ENCODE measurements around the gene RAD51B.
A peak's percentile ranks its signal among the peaks of the same experiment; 100 is the strongest.

Gene RAD51B

DNA sequence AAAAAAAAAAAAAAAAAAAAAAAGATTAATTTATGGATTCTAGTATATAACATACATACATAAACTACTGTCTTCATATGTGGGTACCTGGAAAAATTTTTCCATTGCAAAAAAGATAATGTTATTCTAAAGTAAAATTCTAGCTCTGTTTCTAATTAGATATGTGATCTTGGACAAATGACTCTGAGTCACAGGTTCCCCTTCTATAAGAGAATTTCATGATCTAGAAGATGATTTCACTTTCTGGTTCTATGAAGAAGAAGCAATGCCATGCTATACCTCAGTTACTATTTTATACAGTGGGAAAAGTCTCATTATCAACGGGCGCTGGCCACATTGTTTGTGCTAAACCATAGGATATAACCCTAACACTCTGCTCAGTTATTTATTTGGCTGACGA, 622.0 kb downstream of the RAD51B start:
- ATAC-seq (ENCODE audit: low read depth) (no peak), DNase-seq (ENCODE audit: low spot score) (no peak)
- Histone ChIP-seq H3K27ac (ENCODE audit: poor library complexity, severe bottlenecking) (peak overlapping the region; percentile 43), H3K9me3 (ENCODE audit: severe bottlenecking) (no peaks in the 10 kb centered on the region), H3K4me1 (ENCODE audit: insufficient read depth, poor library complexity, severe bottlenecking) (peaks cover 5% of the 10 kb centered on the region), H3K4me3 (ENCODE audit: severe bottlenecking) (no peak overlapping the region), H3K27me3 (ENCODE audit: insufficient read depth, poor library complexity, severe bottlenecking) (no peaks in the 10 kb centered on the region), H3K36me3 (ENCODE audit: low read depth) (no peaks in the 10 kb centered on the region)
- TF ChIP-seq, protein P1, sequence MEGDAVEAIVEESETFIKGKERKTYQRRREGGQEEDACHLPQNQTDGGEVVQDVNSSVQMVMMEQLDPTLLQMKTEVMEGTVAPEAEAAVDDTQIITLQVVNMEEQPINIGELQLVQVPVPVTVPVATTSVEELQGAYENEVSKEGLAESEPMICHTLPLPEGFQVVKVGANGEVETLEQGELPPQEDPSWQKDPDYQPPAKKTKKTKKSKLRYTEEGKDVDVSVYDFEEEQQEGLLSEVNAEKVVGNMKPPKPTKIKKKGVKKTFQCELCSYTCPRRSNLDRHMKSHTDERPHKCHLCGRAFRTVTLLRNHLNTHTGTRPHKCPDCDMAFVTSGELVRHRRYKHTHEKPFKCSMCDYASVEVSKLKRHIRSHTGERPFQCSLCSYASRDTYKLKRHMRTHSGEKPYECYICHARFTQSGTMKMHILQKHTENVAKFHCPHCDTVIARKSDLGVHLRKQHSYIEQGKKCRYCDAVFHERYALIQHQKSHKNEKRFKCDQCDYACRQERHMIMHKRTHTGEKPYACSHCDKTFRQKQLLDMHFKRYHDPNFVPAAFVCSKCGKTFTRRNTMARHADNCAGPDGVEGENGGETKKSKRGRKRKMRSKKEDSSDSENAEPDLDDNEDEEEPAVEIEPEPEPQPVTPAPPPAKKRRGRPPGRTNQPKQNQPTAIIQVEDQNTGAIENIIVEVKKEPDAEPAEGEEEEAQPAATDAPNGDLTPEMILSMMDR (IDR thresholded peaks at IDR 0.05; ENCODE audit: poor library complexity, severe bottlenecking) = no peak

DNA sequence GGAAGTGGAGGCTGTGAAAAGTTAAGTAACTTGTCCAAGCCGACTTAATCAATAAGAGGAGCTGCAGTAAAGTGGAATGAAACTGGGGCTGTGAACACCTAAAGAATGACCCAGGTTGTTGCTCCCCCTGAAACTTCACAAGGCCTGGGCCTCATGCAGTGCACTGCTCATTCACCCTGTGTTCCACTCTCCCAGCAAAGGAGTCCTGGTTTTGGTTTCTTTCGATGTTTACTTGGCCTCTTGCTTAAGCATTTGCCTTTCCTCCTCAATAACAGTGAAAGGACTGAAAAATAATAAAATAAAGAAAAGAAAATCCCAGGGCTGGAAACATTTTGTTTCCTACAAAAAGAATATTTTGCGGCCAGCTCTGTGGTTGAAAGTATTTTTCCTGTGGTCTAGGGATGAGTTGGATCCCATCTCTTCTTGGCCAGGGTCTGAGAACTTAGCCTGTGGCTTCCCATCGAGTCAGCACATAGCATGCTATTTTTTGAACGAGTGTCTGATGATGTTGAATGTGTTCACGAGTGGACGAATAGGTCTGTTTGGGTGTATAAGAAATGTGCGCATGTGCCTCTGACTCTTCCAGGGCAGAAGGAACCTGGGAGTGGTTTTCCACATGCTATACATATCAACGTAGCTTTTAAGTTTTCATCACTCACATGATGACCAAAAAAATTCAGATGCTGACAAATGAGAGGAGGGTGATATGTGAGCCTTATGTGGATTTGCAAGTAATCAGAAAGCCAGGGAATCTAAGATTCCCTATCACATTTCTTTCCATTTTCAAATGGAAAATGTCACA, 623.5 kb downstream of the RAD51B start:
- ATAC-seq (ENCODE audit: low read depth) (no peak), DNase-seq (ENCODE audit: low spot score) (no peak)
- no peak overlapping the region for H3K27ac ChIP-seq (ENCODE audit: poor library complexity, severe bottlenecking)
- H3K27me3 ChIP-seq (ENCODE audit: insufficient read depth, poor library complexity, severe bottlenecking) = no peaks in the 10 kb centered on the region
- H3K36me3 ChIP-seq (ENCODE audit: low read depth) = no peaks in the 10 kb centered on the region
- peaks cover 5% of the 10 kb centered on the region for H3K4me1 ChIP-seq (ENCODE audit: insufficient read depth, poor library complexity, severe bottlenecking)
- H3K9me3 ChIP-seq (ENCODE audit: severe bottlenecking) = no peaks in the 10 kb centered on the region
- H3K4me3 ChIP-seq (ENCODE audit: severe bottlenecking) = no peak overlapping the region
- TF ChIP-seq, protein P1 (IDR thresholded peaks at IDR 0.05; ENCODE audit: poor library complexity, severe bottlenecking) = no peak

DNA sequence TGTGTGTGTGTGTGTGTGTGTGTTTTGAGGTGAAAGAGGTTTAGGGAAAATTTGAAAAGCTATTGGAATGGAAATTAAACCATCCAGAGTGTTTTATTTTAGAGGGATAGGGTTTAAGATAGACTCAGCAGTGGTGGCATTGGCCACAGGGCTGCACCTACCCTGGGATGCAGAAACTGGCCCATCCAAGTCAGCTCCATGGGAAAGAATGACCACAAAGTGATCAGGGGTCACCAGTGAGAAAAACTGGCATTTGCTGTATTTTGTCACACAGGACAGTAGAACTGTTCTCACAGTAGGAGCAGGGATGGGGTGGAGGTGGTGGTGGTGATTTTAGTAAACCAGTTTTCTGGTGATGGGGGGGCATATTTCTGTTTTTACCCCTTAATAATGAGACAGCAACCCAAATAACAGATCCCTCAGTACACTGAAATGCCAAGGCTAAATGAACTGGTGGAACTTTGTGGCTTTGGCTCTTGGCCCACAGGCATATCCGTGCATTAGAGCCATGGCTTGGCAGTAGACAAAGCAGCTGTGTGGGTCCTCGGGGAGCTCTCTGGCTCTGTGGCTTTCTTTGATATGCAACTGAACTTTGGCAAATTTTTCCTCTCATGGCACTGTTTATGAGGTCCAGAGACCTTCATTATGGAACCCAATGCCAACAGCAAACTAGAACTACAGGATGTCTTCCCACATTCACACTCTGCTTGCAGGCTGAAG, 625.0 kb downstream of the RAD51B start:
- DNase-seq (ENCODE audit: low spot score) (no peak), ATAC-seq (ENCODE audit: low read depth) (no peak)
- TF ChIP-seq, protein P1 (IDR thresholded peaks at IDR 0.05; ENCODE audit: poor library complexity, severe bottlenecking) = no peak

DNA sequence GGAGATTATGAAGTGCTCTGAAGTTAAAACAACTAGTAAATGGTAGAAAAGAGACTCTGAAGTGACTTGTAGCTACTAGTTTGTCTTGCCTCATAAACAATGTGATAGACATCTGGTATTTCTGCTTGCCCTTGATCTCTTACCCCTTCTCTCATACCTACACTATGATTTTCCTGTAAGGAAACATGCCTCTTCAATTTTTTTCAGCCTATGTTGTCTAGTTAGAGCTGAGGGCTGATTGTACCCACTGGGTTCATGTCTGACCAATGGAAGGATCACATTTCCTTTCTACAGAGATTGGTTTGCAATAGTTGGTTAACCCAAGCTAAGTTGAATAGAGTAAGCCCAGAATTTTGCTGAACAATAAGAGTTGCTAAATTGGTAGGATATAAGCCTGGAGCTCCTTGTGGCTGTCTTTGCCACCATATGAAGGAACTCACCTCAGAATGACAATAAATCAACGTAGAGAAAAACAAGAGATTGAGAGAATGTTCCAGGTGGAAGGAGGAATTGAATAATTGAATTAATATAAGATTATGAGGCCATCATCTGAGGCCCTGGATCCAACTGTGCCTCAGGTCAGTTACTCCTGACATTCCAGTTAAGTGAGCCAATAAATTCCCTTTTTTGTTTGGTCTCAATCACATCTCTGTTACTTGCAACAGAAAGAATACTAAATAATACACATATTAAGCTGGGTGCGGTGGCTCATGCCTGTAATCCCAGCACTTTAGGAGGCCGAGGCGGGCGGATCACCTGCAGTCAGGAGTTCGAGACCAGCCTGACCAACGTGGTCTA, 626.9 kb downstream of the RAD51B start:
- no peaks in the 10 kb centered on the region for H3K36me3 ChIP-seq (ENCODE audit: low read depth)
- TF ChIP-seq, protein P1 (IDR thresholded peaks at IDR 0.05; ENCODE audit: poor library complexity, severe bottlenecking) = no peak
- peaks cover 6% of the 10 kb centered on the region for H3K4me1 ChIP-seq (ENCODE audit: insufficient read depth, poor library complexity, severe bottlenecking)
- no peak for DNase-seq (ENCODE audit: low spot score)
- H3K27me3 ChIP-seq (ENCODE audit: insufficient read depth, poor library complexity, severe bottlenecking) = no peaks in the 10 kb centered on the region
- H3K4me3 ChIP-seq (ENCODE audit: severe bottlenecking) = no peak overlapping the region
- no peak for ATAC-seq (ENCODE audit: low read depth)
- no peak overlapping the region for H3K27ac ChIP-seq (ENCODE audit: poor library complexity, severe bottlenecking)
- H3K9me3 ChIP-seq (ENCODE audit: severe bottlenecking) = no peaks in the 10 kb centered on the region

More for the DNA sequence above, 625.0 kb downstream of the RAD51B start:
- H3K27me3 ChIP-seq (ENCODE audit: insufficient read depth, poor library complexity, severe bottlenecking) = no peaks in the 10 kb centered on the region
- H3K27ac ChIP-seq (ENCODE audit: poor library complexity, severe bottlenecking) = no peak overlapping the region
- no peaks in the 10 kb centered on the region for H3K9me3 ChIP-seq (ENCODE audit: severe bottlenecking)
- H3K4me3 ChIP-seq (ENCODE audit: severe bottlenecking) = no peak overlapping the region
- no peaks in the 10 kb centered on the region for H3K36me3 ChIP-seq (ENCODE audit: low read depth)
- peaks cover 11% of the 10 kb centered on the region for H3K4me1 ChIP-seq (ENCODE audit: insufficient read depth, poor library complexity, severe bottlenecking)

All from RWPE2 (cell line).